SK-N-DZ (cell line): ENCODE data around the gene IL36G. TPM values are rescaled to one million over a fixed set of nuclear protein-coding genes. Genes with fewer than 3 reads are reported as not detected.
"Not testable (repeated sequence)": the region's sequence is repeated elsewhere in the genome, so short reads cannot be mapped to it uniquely, and the experiment has no call there.

Experiments
- DNase-seq: peaks from one replicate; pipeline ENCODE4 v3.0.0-alpha.2; 2015; ENCODE audit warnings: low spot score
- polyA plus RNA-seq, 2 experiments: library from polyadenylated mRNA; depleted of rRNA; stranded (reverse); fragments of >200 nt; gene quantifications; 2 replicates each; pipeline ENCODE4 v1.2.3, GENCODE V29; 2014

The IL36G gene
- not detected in 2 replicates for polyA plus RNA-seq (2014; cell fraction: cytosol; rRNA removed)
- polyA plus RNA-seq (2014; cell fraction: nucleus; rRNA removed), result not detected in 2 replicates

DNA sequence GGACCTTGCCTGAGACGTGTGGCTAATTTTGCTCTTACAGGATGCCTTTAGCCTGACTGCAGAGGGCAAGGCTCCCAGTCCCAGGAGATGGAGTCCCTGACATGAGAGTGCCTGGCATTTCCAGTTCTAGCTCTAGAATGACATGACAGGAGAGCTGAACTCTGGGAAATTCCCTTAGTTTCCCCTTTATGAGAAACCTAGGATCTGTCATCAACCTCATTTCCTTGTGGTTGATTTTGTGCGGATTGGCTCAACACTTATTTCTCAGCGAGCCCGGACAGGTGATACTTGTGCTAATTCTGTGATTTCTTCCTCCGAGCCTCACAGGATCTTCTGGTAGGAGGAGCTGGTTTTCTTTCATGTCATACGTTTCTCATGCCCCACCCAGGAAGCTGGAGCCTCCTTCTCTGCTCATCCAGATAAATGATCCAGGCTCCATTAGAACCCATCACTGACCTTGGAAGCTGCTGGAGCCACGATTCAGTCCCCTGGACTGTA, at the start of gene IL36G:
TSS of gene IL36G (plus strand) at position 448 of the 498 bp plus-strand sequence. CDS start 633 bp downstream, outside the sequence.
- no peak for DNase-seq

DNA sequence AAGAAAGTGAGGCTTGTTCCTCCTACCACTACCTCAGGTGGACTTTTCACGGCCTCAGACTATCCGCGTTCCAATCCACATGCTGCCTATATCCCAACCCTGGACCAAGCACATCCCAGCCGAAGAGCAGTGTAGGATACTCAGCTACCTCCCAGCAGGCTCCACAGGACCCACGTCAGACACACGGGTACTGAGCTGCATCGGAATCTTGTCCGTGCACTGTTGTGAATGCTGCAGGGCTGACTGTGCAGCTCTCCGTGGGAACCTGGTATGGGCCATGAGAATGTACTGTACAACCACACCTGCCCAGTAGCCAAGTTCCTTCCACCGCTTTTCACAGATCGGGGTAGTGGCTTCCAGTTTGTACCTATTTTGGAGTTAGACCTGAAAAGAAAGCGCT, 44.5 kb upstream of the IL36G start:
- no peak for DNase-seq

DNA sequence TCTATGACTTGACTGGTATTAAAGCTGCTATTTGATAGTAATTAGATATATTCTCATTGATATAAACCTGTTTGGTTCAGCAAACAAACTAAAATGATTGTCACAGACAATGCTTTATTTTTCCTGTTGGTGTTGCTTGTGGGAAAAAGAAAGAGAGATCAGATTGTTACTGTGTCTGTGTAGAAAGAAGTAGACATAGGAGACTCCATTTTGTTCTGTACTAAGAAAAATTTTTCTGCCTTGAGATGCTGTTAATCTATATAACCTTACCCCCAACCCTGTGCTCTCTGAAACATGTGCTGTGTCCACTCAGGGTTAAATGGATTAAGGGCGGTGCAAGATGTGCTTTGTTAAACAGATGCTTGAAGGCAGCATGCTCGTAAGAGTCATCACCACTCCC, 43.7 kb upstream of the IL36G start:
- not testable (repeated sequence) for DNase-seq

DNA sequence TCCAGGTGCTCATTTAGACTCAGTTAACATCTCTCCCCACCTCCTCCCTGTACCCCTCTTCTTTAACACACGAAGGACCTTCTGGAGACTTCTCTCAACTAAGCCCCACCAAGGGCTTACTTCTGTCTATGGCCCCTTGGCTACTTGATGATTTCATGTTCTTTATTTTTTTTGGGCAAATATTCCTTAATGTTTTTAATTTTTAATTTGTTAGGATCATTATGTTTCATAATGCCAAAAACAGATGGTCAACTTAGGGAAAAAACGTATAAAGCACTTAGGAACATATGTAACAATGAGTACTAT, 40.9 kb upstream of the IL36G start:
- no peak for DNase-seq

DNA sequence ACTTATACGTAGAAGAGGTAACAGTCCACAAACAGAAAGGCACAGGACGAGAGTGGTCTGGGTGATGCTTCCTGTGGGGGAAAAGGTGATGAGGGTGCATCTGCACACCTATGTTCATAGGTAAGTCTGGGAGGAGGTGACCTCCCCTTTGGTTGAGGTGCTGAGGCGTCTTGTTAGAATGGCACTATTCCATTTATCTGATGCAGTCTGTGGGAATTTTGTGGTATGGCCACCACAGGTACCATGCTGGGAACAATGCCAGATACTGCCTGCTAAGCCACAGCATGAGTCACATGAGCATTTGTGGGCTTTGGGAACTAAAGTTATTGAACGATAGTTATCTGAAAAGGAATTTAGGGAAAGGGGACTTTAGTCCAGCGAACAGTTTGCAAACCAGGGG, 38.9 kb upstream of the IL36G start:
- DNase-seq, result no peak

DNA sequence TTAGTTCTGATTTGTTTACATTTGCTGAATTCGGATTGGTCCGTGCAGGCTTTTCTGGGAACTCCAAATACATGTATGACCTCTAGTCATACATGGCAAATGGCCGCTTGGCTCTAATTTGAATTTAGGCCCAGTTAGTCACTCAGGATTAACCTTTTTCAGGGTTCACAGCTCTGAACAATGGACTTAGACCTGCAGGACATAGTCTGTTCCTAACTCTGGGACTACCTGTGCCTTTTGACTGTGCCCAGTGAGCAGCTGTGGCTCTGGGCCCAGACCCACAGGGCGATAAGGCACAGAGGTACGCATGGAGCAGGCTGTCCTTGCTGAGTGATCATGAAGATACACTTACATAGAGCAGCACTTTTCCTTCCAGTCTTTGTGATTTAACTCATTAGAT, 38.4 kb upstream of the IL36G start:
- DNase-seq, result no peak

DNA sequence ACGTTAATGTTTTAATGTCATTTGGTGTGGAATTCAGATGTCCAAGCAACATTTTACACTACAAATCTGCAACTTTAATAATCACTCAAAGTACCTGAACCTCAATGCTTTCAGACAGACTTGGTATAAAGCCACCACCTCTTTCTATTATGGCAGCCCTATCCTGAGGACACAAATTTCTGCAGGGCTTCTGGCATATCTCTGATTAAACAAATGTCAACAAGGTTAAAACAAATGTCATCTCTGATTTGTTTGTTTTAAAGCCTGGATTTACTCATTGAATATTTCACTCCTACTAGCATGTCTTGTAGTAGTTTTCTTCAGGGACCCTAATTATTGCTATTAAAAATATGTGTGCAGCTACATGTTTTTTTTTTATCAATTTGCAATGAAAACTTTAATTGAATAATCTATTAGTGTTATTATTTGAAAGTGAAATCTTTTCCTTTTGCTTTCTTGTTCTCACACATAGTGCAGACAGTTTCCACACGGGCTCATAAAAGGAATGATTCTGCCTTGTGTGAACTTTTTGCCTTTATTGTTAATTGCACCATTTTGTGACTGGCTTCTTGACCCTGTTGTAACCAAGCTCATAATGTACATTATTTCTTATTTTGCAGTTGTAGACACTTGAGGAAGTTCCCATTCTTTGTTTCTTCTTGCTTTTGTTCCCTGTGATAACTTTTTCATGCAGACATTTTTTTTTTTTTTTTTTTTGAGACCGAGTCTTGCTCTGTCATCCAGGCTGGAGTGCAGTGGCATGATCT, 36.8 kb upstream of the IL36G start:
- no peak for DNase-seq

DNA sequence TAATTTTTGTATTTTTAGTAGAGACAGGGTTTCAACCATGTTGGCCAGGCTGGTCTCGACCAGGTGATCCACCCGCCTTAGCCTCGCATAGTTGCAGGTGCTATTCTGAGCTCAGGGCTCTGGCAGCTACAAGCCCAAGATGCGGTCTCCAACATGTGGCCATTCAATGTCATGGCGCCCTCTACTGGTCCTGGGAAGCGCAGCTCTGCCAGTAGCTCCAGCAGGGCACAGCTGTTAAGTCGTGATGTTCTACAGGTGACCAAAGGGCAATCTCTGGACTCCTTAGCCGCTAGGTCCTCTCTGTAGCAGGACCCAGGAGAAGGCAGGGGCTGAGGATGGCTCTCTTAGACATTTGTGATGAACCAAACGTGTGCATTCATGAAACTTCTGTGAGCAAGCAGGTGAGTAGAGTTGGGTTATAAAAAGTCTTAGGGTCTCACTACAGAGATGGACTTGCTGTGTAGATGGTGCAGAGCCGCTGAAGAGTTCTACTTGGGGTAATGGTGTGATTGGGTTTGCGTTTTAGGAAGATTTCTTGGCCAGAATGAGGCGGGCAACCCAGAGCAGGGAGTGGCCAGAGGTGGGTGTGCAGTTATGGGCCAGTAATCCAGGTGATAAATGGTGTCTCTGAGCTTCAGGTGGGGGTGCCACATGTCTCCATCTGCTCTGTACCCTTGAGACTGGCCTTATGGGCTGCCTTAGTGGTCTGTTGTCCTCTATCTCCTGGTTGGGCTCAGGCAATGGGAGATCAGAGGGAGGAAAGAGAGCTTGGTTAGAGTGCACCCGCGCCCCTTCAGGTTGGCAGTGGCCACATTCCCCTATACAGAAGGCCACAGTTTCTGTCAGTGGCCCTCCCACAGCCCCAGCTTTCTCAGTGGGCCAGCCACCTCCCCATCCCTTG, 35.8 kb upstream of the IL36G start:
- peak; percentile 28 for DNase-seq

DNA sequence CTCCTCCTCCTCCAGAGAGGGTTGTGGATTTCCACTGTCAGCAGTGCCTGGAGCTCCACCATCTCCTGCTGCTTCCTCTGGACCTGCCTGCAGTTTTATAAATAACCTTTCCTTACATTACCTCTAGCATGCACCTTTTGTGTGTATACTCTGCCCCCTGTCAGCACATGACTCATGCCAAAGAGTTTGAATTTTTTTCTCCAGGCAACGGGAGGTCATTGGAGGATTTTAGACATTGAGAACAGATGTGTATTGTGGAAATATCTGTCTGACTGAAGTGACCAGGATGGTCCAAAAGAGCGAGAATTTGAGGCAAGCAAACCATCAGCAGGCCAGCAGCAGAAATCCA, 35.2 kb upstream of the IL36G start:
- DNase-seq, result no peak

DNA sequence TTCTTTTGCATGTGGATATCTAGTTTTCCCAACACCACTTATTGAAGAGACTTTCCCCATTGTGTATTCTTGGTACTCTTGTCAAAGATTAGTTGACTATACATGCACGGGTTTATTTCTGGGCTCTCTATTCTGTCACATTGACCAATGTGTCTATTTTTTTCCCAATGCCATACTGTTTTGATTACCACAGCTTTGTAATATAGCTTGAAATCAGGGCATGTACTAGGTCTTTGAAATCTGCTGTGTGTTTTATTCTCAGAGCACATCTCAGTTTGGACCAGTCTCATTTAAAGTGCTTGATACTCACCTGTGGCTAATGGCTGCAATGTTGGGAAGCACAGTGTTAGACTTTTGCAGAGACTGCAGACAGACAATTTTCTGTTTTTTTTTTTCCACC, 32.8 kb upstream of the IL36G start:
- DNase-seq, result no peak

DNA sequence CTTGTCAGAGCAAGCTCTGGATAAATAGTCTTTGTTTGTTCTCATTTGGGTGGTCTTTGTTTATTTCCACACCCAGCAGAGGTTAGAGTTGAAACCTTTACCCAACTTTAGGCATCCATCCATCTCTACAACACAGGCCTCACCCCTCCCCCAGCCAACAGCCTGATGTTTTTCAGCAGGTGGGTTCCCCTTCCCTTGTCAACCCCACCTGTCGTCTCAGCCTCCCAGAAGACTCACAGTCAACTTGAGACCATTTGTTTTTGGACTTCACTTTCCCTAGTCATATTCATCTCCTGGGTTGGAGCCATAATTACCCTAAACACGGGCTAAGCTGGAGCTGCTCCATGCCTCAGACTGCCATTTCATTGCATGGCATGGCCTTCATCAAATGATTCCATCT, 31.7 kb upstream of the IL36G start:
- DNase-seq, result no peak

DNA sequence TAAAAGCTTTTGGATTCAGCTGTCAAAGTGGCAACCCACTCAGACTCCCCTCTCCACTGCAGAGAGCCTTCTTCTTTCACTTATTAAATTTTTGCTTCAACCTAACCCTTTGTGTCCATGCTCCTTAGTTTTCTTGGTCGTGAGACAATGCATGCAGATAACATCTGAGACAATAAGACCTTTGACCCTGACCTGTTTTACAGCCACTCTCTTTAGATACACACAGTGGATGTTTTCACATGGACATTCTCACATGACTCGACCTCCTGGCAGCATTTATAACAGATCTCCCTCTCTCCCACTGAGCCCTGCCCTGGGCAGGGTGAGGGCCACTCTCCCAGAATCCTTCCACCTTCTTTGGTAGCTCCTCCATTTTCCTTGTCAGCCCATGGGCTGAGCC, 30.4 kb upstream of the IL36G start:
- DNase-seq, result no peak

DNA sequence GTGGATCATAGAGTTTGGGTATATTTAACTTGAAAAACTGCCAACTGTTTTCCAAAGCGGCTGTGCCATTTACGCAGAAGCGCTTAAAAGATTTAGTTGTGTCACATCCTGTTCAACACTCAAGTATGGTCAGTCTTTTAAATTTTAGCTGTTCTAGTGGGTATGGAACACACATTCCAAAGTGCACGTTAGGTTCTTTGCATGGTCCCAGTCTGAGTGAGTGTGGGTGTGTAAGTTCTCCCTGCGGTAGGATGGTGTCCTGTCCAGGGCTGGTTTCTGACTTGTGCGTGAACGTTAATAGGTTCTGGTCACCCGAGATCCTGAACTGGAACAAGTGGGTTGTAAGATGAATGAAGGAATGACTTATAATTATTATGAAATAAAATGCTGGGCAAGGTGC, 28.4 kb upstream of the IL36G start:
- no peak for DNase-seq

DNA sequence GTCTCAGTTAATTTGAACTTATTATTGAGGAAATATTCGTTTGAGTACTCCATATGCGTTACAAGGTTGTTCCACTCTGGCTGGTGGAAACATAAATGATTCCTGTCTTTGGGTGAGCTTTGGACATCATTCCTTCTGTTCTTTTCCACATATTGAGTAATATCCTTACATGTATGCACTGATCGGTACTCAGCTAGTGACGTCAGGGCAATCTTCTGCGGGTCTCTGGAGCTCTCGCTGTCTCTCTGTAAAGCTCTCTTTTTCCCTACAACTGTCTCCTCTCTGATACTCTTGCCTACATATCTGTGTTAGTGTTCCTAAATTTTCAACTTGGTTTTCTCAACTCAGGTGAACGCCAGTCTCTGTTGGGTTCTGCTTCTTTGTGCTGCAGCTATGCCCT, 23.4 kb upstream of the IL36G start:
- DNase-seq, result no peak

DNA sequence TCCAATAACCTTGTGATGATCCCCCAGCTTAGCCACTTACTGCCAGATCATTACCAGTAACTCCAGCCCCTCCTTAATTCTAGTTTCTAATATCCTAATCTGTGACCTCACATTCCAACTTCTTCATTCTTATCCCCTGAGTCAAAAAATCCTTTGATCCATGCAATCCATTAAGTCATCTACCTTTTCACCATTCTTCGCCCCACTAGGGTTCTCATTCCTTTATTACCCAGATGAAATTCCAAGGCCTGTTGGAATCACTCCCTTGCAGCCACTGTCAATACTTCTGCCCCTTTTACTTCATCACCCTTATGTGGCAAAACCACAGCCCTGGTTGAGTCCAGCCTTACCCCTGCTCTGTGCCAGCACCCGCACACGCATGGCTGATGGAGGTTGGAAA, 20.3 kb upstream of the IL36G start:
- no peak for DNase-seq

DNA sequence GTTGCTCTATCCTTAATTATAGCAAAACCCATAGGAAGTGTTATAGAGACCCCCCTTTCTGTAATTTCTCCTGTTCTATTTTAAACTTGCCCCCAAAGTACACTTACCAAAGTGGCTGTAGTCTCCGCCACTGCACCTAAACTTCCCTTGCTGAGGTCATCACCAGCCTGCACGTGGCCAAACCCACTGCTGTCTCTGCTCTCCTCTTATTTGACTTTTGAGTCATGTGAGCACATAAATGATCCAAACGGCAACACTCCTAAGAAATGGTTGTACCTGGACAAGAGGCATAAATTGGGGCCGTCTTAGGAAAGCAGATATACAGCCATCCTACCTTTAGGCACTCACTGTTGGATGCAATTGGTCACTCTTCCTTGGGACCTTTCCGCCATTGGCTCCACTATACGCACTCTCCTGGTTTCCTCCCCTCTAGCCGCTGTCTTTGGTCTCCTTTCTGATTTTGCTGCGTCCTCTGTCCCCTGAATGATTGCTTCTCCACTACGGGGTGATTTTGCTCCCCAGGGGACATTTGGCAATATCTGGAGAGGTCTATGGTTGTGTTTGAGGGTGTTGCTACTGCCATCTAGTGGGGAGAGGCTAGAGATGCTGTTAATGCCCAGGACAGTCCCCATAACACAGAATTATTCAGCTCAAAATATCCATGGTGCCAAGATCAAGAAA, 19.2 kb upstream of the IL36G start:
- DNase-seq, result peak; percentile 50

DNA sequence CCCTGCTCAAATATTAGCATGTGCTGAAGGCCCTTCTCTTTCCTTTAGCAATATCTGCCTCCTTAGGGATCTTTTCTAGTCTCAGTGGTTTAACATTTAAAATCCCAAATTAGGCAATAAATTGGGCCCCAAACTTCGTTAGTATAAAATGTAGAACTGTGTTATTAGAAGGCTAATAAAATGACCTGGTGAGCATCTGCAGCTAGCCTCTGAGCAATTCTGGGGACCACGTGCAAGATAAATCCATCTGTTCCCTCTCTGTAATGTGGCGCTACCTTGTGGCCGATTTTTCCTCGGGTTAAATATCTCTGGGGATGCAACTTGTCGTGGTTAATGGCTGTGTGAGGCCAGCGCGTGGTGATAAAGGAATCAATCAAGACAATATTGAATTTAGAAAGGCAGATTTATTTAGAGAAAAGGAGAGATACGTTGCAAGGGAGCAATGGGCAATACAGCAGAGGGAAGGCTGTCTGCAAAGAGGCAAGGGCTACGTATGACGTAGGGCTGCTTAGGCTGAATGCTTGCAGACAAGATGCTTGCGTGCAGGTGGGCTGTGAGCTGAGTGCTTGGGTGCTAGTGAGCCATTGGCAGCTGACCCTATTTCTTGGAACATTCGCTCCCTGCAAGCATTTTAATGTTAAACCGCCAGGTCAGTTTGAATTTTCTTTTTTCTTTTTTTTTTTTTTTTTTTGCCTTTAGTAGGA, 18.5 kb upstream of the IL36G start:
- DNase-seq, result peak; percentile 11

DNA sequence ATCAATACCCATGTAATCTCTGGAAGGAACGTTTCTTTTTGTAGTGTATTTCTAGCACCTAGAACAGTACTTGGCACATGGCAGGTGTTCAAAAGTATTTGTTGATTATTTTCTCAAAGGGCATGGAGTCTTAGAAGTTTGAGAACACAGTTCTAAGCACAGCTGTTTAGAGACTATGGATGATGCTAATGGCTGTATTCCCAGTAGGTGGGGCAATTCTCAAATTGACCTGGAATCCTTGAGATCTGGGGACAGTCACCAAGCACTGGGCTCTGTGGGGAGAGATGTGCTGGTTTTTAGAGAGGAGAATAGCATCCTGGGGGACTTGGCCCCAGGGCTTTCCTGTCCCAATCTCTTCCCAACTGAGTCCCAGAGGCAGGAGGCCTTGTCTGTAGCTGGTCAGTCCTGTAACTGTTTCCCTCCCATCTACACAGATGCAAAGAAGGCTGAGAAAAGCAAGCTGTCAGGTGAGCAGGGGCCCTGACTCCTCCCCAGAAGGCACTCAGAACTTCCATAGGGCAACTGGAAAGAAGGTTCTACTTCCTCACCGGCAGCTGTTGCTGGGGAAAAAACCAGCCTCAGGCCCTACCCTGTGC, 17.5 kb upstream of the IL36G start:
- DNase-seq, result no peak

DNA sequence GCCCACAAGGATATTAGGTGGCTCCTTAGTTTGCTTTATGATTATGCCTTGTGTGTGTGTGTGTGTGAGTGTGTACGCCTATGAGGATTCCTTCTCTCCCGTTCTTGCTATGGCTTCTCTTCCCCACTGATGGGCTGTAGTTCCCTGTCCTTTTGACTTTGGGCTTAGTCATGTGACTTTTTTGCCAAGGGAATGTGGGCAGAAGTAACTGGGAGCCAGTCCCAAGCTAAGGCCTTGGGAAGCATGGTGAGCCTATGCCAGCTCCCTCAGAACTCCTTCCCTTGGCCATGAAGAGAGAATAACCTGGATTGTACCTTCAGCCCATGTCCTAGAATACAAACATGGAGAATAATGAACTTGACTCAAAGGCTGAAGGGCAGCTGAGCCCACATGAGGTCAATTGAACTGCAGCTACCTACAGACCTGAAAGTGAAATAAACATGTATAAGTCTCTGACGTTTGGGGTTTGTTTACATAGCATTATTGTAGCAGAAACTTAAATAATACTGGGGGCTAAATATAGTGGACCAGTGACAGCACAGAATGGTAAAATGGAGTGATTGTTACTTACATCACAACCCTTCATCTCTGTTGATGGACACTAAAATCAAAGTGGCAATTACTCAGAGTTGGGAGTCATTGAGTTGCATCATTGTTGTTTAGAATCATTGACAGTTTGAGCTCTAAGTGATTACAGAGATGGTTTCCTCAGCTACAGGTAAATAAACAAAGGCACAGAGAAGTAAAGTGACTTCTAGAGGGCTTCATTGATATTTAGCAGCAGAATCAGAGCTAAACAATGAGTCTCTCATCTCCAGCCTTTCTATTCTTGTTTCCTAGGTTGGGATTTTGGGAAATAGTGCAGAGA, 15.3 kb upstream of the IL36G start:
- DNase-seq, result no peak

DNA sequence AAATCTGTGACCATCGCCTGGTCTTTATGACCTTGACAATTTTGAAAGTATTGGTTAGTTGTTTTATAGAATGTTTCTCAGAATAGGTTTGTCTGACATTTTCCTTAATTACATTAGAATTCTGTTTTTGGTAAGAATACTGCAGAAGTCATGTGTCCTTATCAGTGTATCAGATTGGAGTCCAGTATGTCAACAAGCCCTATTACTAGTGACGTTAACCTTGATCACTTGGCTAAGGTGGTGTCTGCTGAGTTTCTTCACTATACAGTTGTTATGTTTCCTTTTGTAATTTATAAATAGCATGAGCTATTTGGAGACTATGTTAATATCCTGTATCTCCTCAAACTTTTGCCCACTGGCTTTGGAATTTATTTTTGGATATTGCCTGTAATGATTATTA, 10.8 kb upstream of the IL36G start:
- no peak for DNase-seq
